ENCODE results near the gene ECHDC3. TPM values are rescaled to one million over a fixed set of nuclear protein-coding genes. Genes with fewer than 3 reads are reported as not detected.

The ECHDC3 gene
- total and polyA plus RNA-seq, 2 donors (not counting 3 experiments of a cell fraction or from before 2014, with no cell fraction given): 6.0 to 7.3 TPM

DNA sequence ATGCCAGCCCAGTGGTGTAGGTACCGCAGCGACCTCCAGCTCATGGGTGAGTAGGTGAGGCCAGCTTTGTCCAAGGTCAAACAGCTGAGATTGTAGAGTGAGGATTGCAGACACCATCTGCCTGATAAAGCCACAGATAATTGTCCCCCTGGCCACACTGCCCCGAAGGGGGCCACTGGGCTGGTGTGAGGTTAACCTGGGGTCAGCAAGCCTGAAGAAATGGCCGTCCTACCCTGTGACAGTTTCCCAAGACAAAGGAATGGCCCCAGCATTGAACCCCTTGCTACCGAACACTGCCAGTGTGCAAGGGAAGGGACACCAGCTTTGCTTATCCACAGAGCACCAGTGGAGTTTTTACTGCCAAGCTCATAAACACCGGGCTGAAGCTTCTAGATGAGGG, 23.0 kb downstream of the ECHDC3 start:
- H3K79me2 ChIP-seq (ENCODE audit: control insufficient read depth, insufficient read depth, low read length): no peaks in the 10 kb centered on the region
- TF ChIP-seq FOS (IDR thresholded peaks at IDR 0.05; ENCODE audit: borderline replicate concordance, insufficient read depth, low read length) (no peak), EZH2 (IDR thresholded peaks at IDR 0.05; ENCODE audit: borderline replicate concordance, low read depth, low read length, severe bottlenecking) (no peak), GATA2 (IDR thresholded peaks at IDR 0.05; ENCODE audit: insufficient read depth, insufficient read length, low read depth, low read length) (no peak), POLR2AphosphoS5 (IDR thresholded peaks at IDR 0.05; ENCODE audit: insufficient read depth, low read depth, low read length) (no peak), JUN (IDR thresholded peaks at IDR 0.05; ENCODE audit: borderline replicate concordance, insufficient read depth, insufficient read length, low read depth) (no peak), MAX (IDR thresholded peaks at IDR 0.05; ENCODE audit: insufficient read depth, insufficient read length) (no peak), MYC (IDR thresholded peaks at IDR 0.05; ENCODE audit: low read depth, low read length) (no peak), POLR2A (IDR thresholded peaks at IDR 0.05; ENCODE audit: low read depth, low read length) (no peak)
- TF ChIP-seq, protein P1, sequence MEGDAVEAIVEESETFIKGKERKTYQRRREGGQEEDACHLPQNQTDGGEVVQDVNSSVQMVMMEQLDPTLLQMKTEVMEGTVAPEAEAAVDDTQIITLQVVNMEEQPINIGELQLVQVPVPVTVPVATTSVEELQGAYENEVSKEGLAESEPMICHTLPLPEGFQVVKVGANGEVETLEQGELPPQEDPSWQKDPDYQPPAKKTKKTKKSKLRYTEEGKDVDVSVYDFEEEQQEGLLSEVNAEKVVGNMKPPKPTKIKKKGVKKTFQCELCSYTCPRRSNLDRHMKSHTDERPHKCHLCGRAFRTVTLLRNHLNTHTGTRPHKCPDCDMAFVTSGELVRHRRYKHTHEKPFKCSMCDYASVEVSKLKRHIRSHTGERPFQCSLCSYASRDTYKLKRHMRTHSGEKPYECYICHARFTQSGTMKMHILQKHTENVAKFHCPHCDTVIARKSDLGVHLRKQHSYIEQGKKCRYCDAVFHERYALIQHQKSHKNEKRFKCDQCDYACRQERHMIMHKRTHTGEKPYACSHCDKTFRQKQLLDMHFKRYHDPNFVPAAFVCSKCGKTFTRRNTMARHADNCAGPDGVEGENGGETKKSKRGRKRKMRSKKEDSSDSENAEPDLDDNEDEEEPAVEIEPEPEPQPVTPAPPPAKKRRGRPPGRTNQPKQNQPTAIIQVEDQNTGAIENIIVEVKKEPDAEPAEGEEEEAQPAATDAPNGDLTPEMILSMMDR (IDR thresholded peaks at IDR 0.05; ENCODE audit: extremely low read depth in 1 of 2, insufficient read depth in 1 of 2, low read depth in 1 of 2, low read length in 2 of 2): no peak
- H4K20me1 ChIP-seq (replicated peaks; ENCODE audit: control insufficient read depth, extremely low read depth, insufficient read depth, low read length): no peaks in the 10 kb centered on the region
- H3K27me3 ChIP-seq (ENCODE audit: control insufficient read depth in 2 of 2, insufficient read depth in 2 of 2, low read length in 2 of 2): peaks cover 0 to 1% of the 10 kb centered on the region in 2 experiments
- no peak overlapping the region for H2AFZ ChIP-seq (ENCODE audit: low read depth, low read length)
- no peak overlapping the region for H3K9ac ChIP-seq (replicated peaks; ENCODE audit: extremely low read depth, insufficient read depth, low read length)
- DNase-seq (ENCODE audit: low read depth, low spot score) (no peak), FAIRE-seq (no peak)
- no peaks in the 10 kb centered on the region for H3K36me3 ChIP-seq (ENCODE audit: control insufficient read depth in 2 of 2, extremely low read depth in 1 of 2, insufficient read depth in 2 of 2, low read length in 2 of 2)
- BruUV-seq (replicated peaks): no TSS peak
- intact Hi-C loops (cut with micrococcal nuclease): no loop called here
- no peaks in the 10 kb centered on the region for H3K9me1 ChIP-seq (replicated peaks; ENCODE audit: control insufficient read depth, extremely low read depth, insufficient read depth, low read length)
- no peak overlapping the region for H3K27ac ChIP-seq (ENCODE audit: insufficient read depth, low read depth, low read length)
- no peak overlapping the region for H3K4me3 ChIP-seq (replicated peaks in 1 of 3; ENCODE audit: insufficient read depth in 1 of 3, low read depth in 1 of 3, low read length in 3 of 3)
- no peak overlapping the region for H3K4me2 ChIP-seq (ENCODE audit: insufficient read depth, low read length)
- CTCF ChIA-PET: interaction anchor here (0.7 to 2.1 kb wide), 4 partner anchors 18 to 55 kb away, joined by 3 to 11 read pairs (median 3); no protein-coding TSS in a partner anchor
- dilution Hi-C loops (cut with MboI; ENCODE audit: extremely low pct_ligation_motif_present, low sequenced_read_pairs): loop anchor here (25.0 kb wide), 1 partner anchor 253 kb away; no protein-coding TSS in a partner anchor
- H3K9me3 ChIP-seq (replicated peaks; ENCODE audit: control insufficient read depth, insufficient read depth, low read length): no peaks in the 10 kb centered on the region
- POLR2A ChIA-PET: no interaction called here
- H3K4me1 ChIP-seq (ENCODE audit: control insufficient read depth, extremely low read depth, insufficient read depth, low read length): no peaks in the 10 kb centered on the region
